LNCaP clone FGC (cell line): ENCODE results near the gene EHD4.

Source experiments
- DNase-seq: peaks from one replicate; pipeline ENCODE4 v3.0.0-alpha.2; 2011; ENCODE audit warnings: low read depth
- H3K4me3 ChIP-seq: 2 replicates; pipeline ENCODE4 v1.5.1; 2011; ENCODE audit warnings: mild to moderate bottlenecking, low read depth, low read length, control low read depth
- CTCF ChIP-seq: IDR thresholded peaks from 2 replicates; pipeline ENCODE4 v1.5.1; 2012; ENCODE audit warnings: mild to moderate bottlenecking; ENCODE audit not compliant: control insufficient read depth, insufficient read depth; ENCODE audit errors: extremely low read depth

EHD4 gene

GRCh38 chr15:41932511-41933289 lies 39.7 kb downstream of the EHD4 start:
- TF ChIP-seq CTCF: no peak
- no peak overlapping the region for H3K4me3 ChIP-seq
- DNase-seq: no peak

GRCh38 chr15:41932101-41932500 lies 40.3 kb downstream of the EHD4 start:
- TF ChIP-seq CTCF: no peak

GRCh38 chr15:41930867-41931222 lies 41.5 kb downstream of the EHD4 start:
- DNase-seq: no peak
- TF ChIP-seq CTCF: no peak
- H3K4me3 ChIP-seq: no peak overlapping the region

More at GRCh38 chr15:41932101-41932500, 40.3 kb downstream of the EHD4 start:
- DNase-seq: no peak
- H3K4me3 ChIP-seq: no peak overlapping the region

GRCh38 chr15:41930221-41930866 lies 42.0 kb downstream of the EHD4 start:
- no peak overlapping the region for H3K4me3 ChIP-seq
- no peak for DNase-seq
- TF ChIP-seq CTCF: no peak

- no peak for TF ChIP-seq CTCF
- peak; percentile 74 for DNase-seq
- no peak overlapping the region for H3K4me3 ChIP-seq
Measured at GRCh38 chr15:41928637-41929620, 43.4 kb downstream of the EHD4 start.

GRCh38 chr15:41928100-41928499 lies 44.3 kb downstream of the EHD4 start:
- TF ChIP-seq CTCF: no peak
- DNase-seq: peak; percentile 90
- no peak overlapping the region for H3K4me3 ChIP-seq
